Sigmoid colon (tissue), 7 donors: ENCODE results near the gene PLEKHB1. TPM values are rescaled to one million over a fixed set of nuclear protein-coding genes. Genes with fewer than 3 reads are reported as not detected.

Experiments
- DNase-seq: peaks from one replicate; pipeline ENCODE4 v3.0.0-alpha.2; 2019
- H3K27ac ChIP-seq, 4 donors: fragments of 200-600 bp; sonication (generic); one replicate each; pipeline ENCODE4 v1.5.1; 2016 to 2019; ENCODE audit warnings: mild to moderate bottlenecking in 1 of 4
- H3K27me3 ChIP-seq, 3 donors: fragments of 200-600 bp; sonication (generic); one replicate each; pipeline ENCODE4 v1.5.1; 2019; ENCODE audit warnings: mild to moderate bottlenecking in 1 of 3
- H3K36me3 ChIP-seq, 4 donors: fragments of 200-600 bp; sonication (generic); one replicate each; pipeline ENCODE4 v1.5.1; 2016 to 2019
- H3K4me1 ChIP-seq, 4 donors: fragments of 200-600 bp; sonication (generic); one replicate each; pipeline ENCODE4 v1.5.1; 2017 to 2019
- H3K4me3 ChIP-seq, 4 donors: fragments of 200-600 bp; sonication (generic); one replicate each; pipeline ENCODE4 v1.5.1; 2017 to 2019; ENCODE audit warnings: mild to moderate bottlenecking in 2 of 4, moderate library complexity in 1 of 4
- H3K9me3 ChIP-seq, 4 donors: fragments of 200-600 bp in 3 of 4; sonication (generic) in 3 of 4; one replicate each; pipeline versions ENCODE4 v1.5.1 to v1.6.1; 2013 to 2019
- CTCF ChIP-seq, 4 experiments: fragments of 450-650 bp in 3 of 4; fragments of 200-600 bp in 1 of 4; IDR thresholded peaks; one replicate each; pipeline ENCODE4 v1.5.1; 2016 to 2019; ENCODE audit warnings: antibody characterized with exemption in 4 of 4, mild to moderate bottlenecking in 3 of 4, moderate library complexity in 2 of 4
- EP300 ChIP-seq, 4 donors: sonication (generic); formaldehyde crosslinking; IDR thresholded peaks; one replicate each; pipeline ENCODE4 v1.6.1; 2017; ENCODE audit warnings: antibody characterized with exemption in 4 of 4
- POLR2A ChIP-seq, 2 donors: fragments of 450-650 bp; IDR thresholded peaks; one replicate each; pipeline ENCODE4 v1.6.1; 2016; ENCODE audit warnings: antibody characterized with exemption in 2 of 2, mild to moderate bottlenecking in 2 of 2, moderate library complexity in 2 of 2
- POLR2AphosphoS5 ChIP-seq, 4 donors: sonication (generic); formaldehyde crosslinking; IDR thresholded peaks; one replicate each; pipeline ENCODE4 v1.6.1; 2017; ENCODE audit warnings: antibody characterized with exemption in 4 of 4
- WGBS, 2 donors: extraction: QIAGEN DNeasy Blood & Tissue Kit; methylation state at CpG; one replicate each; pipeline ENCODE4 v1.1.7; 2013; 5-methylcytosine and 5-hydroxymethylcytosine counted together
- intact Hi-C: fragments of 100-400 bp; cut with DNase I; formaldehyde crosslinking; loops from one replicate; pipeline ENCODE4 v1.15.1; 2023
- polyA plus RNA-seq, 3 donors: library from polyadenylated mRNA; stranded (reverse); fragments of 200-250 nt; gene quantifications; one replicate each; pipeline ENCODE4 v1.2.3, GENCODE V29; 2013
- total RNA-seq, 4 donors: library from RNA; depleted of rRNA; stranded (reverse); fragments of >200 nt; gene quantifications; one replicate each; pipeline ENCODE4 v1.1.0, GENCODE V29; 2016
- donor health status: healthy with polysubstance abuse.
- donor health status: Bipolar disorder and iron deficiency.
- donor health status: healthy.

The PLEKHB1 gene
- total and polyA plus RNA-seq, 7 donors, result 15.2 to 90.3 (median 30.3) TPM

- intact Hi-C loops, result no loop called here
- Histone ChIP-seq H3K4me1 (peaks cover 0 to 6% (median 3%) of the 10 kb centered on the region in 4 donors), H3K9me3 (no peaks in the 10 kb centered on the region), H3K4me3 (peak overlapping the region in 2 of 4 donors; percentile 9 to 39), H3K36me3 (no peaks in the 10 kb centered on the region), H3K27me3 (no peaks in the 10 kb centered on the region), H3K27ac (peak overlapping the region in 3 of 4 donors; percentile 18 to 61 (median 35))
- WGBS, 2 donors, result 79 to 83% methylated on average over 9 of the region's 9 CpGs
- no peak for TF ChIP-seq POLR2AphosphoS5 (IDR thresholded peaks at IDR 0.05)
- TF ChIP-seq CTCF (IDR thresholded peaks at IDR 0.05), result no peak
- TF ChIP-seq EP300 (IDR thresholded peaks at IDR 0.05), result no peak
- no peak for TF ChIP-seq POLR2A (IDR thresholded peaks at IDR 0.05)
- DNase-seq, result no peak
Observed at GRCh38 chr11:73649206-73649605, 2.8 kb downstream of the PLEKHB1 start.

GRCh38 chr11:73650400-73650799 is 4.0 kb downstream of the PLEKHB1 start:
- WGBS, 2 donors, result 91 to 96% methylated on average over 14 of the region's 14 CpGs
- no peaks in the 10 kb centered on the region for H3K27me3 ChIP-seq
- H3K27ac ChIP-seq, result no peak overlapping the region
- intact Hi-C loops, result no loop called here
- no peak overlapping the region for H3K4me3 ChIP-seq
- DNase-seq, result no peak
- H3K4me1 ChIP-seq, result peaks cover 0 to 6% (median 3%) of the 10 kb centered on the region in 4 donors
- no peak for TF ChIP-seq POLR2A (IDR thresholded peaks at IDR 0.05)
- H3K9me3 ChIP-seq, result no peaks in the 10 kb centered on the region
- H3K36me3 ChIP-seq, result no peaks in the 10 kb centered on the region

- no peaks in the 10 kb centered on the region for H3K36me3 ChIP-seq
- TF ChIP-seq POLR2AphosphoS5 (IDR thresholded peaks at IDR 0.05), result no peak
- no peak for TF ChIP-seq POLR2A (IDR thresholded peaks at IDR 0.05)
- TF ChIP-seq CTCF (IDR thresholded peaks at IDR 0.05), result no peak
- no peak for TF ChIP-seq EP300 (IDR thresholded peaks at IDR 0.05)
- H3K4me1 ChIP-seq, result peaks cover 0 to 6% (median 3%) of the 10 kb centered on the region in 4 donors
- DNase-seq, result no peak
- intact Hi-C loops, result no loop called here
- H3K4me3 ChIP-seq, result no peak overlapping the region
- peak overlapping the region in 1 of 4 donors; percentile 28 for H3K27ac ChIP-seq
- WGBS, 2 donors, result 95 to 97% methylated on average over 5 of the region's 5 CpGs
- no peaks in the 10 kb centered on the region for H3K27me3 ChIP-seq
- H3K9me3 ChIP-seq, result no peaks in the 10 kb centered on the region
Observed at GRCh38 chr11:73651252-73651651, 4.9 kb downstream of the PLEKHB1 start.

- intact Hi-C loops, result no loop called here
- H3K27me3 ChIP-seq, result no peaks in the 10 kb centered on the region
- no peak for DNase-seq
- TF ChIP-seq POLR2A (IDR thresholded peaks at IDR 0.05) (no peak), EP300 (IDR thresholded peaks at IDR 0.05) (no peak), POLR2AphosphoS5 (IDR thresholded peaks at IDR 0.05) (no peak), CTCF (IDR thresholded peaks at IDR 0.05) (no peak)
- no peak overlapping the region for H3K4me3 ChIP-seq
- H3K27ac ChIP-seq, result peak overlapping the region in 2 of 4 donors; percentile 28 to 49
- H3K36me3 ChIP-seq, result no peaks in the 10 kb centered on the region
- H3K4me1 ChIP-seq, result peaks cover 0 to 6% (median 3%) of the 10 kb centered on the region in 4 donors
- H3K9me3 ChIP-seq, result no peaks in the 10 kb centered on the region
- WGBS, 2 donors, result 89 to 93% methylated on average over 9 of the region's 9 CpGs
Observed at GRCh38 chr11:73651661-73652045, 5.3 kb downstream of the PLEKHB1 start.

GRCh38 chr11:73652046-73652730 is 5.8 kb downstream of the PLEKHB1 start:
- H3K9me3 ChIP-seq, result no peaks in the 10 kb centered on the region
- intact Hi-C loops, result no loop called here
- no peaks in the 10 kb centered on the region for H3K27me3 ChIP-seq
- peak; percentile 78 for DNase-seq
- peaks cover 0 to 5% (median 1%) of the 10 kb centered on the region in 4 donors for H3K4me1 ChIP-seq
- no peaks in the 10 kb centered on the region for H3K36me3 ChIP-seq
- H3K27ac ChIP-seq, result peak overlapping the region in 2 of 4 donors; percentile 28 to 49
- H3K4me3 ChIP-seq, result no peak overlapping the region
- 25 to 62% methylated on average over 8 of the region's 8 CpGs for WGBS, 2 donors
- TF ChIP-seq POLR2A (IDR thresholded peaks at IDR 0.05) (no peak), CTCF (IDR thresholded peaks at IDR 0.05) (no peak), EP300 (IDR thresholded peaks at IDR 0.05) (no peak), POLR2AphosphoS5 (IDR thresholded peaks at IDR 0.05) (no peak)
